Raji (cell line): ENCODE measurements around the gene GREB1.

Source experiments
- POLR2A ChIP-seq: IDR thresholded peaks from 2 replicates; pipeline ENCODE4 v1.6.1; 2011; ENCODE audit warnings: low read depth, low read length, control low read depth; ENCODE audit not compliant: insufficient read depth

Gene GREB1

GRCh38 chr2:11667866-11668637, 134.2 kb downstream of the GREB1 start:
- no peak for TF ChIP-seq POLR2A

GRCh38 chr2:11669454-11670291, 135.8 kb downstream of the GREB1 start, which contains the start of gene NTSR2:
Gene NTSR2 (minus strand): TSS chr2:11670195. CDS start chr2:11670129, 66 bp downstream.
- TF ChIP-seq POLR2A = no peak

DNA sequence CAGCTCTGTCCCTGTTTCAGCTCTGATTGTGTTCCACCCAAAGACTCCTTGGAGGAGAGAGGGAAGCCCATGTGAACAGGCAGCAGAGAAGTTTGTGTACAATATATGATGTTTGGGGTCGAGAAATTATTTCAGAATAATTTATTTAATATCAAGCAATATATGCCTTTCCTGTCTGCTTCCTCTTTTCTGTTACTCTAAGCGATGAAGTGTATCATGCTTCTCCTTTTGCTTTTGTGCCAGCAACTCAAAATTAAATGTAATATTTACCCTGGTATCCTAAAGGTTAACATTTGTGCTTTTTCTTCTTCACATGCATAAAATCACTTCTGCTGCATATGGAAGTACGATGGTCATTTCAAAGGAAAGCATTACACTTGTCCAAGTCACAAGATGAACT, 138.6 kb downstream of the GREB1 start:
- no peak for TF ChIP-seq POLR2A

GRCh38 chr2:11674983-11675382, 141.1 kb downstream of the GREB1 start:
- no peak for TF ChIP-seq POLR2A

DNA sequence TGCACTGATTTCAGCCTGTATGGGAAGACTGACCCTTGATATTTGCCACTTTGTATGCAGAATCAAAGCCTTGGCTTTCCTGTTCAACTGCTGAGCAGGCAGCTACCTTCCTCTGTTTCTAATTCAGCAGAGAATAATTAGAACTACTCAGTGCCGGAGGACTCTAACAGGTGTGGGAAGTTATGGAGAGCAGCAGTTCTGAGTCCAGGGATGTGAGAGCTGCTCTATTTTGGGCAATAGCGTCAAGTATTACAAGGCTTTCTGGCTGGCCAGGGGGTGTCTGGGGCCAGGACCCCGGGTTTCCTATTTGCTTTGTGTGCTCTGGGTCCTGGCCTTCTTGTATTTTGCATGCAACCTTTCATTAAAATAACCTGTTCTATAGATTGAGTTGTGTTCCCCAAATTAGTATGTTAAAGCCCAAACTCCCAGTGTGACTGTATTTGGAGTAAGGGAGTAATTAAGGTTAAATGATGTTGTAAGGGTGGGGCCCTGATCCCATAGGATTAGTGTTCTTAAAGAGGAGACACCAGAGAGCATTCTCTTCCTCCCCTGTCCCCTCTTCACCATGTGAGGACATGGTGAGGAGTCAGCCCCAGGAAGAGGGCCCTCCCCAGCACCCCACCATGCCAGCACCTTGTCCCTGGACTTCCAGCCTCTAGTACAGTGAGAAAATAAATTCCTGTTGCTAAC, 141.7 kb downstream of the GREB1 start:
- no peak for TF ChIP-seq POLR2A

GRCh38 chr2:11676640-11677039, 142.8 kb downstream of the GREB1 start:
- TF ChIP-seq POLR2A = no peak

GRCh38 chr2:11677136-11678055, 143.6 kb downstream of the GREB1 start:
- TF ChIP-seq POLR2A = no peak

- TF ChIP-seq POLR2A = no peak
Observed at GRCh38 chr2:11678306-11678960, 144.6 kb downstream of the GREB1 start.

- TF ChIP-seq POLR2A = no peak
Observed at GRCh38 chr2:11679016-11679415, 145.2 kb downstream of the GREB1 start.

GRCh38 chr2:11679486-11680181, 145.8 kb downstream of the GREB1 start:
- TF ChIP-seq POLR2A = no peak

DNA sequence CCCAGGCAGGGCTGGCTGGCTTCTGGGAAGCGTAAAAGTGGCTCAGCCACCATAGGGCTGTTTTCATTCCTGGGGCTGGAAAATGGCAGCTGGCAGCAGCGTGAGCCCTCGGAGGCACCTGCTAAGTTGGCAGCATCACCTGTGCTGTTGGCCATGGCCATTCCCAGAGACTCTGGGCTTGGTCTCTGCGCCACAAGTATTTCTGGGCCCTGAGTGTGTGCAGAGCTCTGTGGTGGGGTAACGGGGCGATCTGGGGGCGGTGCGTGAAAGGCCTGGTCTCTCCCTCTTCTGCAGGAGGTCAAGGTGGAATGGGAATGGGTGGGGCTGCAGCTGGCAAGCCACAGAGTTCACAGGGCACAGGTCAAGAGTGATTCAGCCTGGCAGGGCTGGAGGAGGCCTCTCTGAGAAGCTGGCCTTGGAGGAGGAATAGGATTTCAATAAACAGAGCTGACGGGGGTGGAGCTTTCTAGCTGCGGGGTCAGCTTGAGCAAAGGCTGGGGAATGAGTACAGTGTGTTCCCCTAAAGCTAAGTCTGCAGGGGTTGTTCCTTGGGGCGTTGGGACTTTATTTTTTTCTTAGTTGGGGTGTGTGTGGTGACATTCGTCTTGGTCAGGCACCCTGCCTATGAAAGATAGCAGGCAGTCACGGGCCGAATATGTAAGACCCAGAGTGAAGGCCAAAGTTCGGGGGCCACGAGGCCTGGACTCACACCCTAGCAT, 146.5 kb downstream of the GREB1 start:
- no peak for TF ChIP-seq POLR2A

DNA sequence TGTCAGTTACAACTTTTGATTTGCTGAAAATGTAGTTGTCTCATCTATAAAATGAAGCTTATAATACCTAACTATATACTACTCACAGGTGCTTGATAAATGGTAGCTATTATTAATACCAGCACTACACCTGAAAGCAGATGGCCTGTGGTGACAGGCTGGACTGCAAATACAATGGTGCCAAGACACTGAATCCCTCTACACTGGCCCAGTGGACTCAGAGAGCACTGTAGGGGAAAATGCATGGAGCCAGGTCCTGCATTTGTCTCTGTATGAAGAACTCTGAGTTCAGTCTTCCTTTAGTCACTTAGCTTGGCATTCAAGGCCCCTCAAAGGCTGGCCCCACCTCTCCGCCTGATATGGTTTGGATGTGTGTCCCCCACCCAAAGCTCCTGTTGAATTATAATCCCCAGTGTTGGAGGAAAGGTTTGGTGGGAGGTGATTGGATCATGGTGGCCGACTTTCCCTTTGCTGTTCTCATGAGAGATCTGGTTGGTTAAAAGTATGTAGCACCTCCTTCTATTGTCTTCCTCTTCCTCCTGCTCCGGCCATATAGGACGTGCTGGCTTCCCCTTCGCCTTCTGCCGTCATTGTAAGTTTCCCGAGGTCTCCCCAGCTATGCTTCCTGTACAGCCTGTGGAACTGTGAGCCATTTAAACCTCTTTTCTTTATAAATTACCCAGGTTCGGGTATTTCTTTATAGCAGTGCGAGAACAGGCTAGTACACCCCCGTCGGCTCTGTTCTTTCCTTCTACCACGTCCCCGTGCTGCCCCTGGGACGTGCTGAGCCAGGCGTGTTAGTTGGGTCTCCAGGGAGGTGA, 147.3 kb downstream of the GREB1 start:
- no peak for TF ChIP-seq POLR2A
